Measurements from ENCODE around the gene CCNB1.
"Not testable (repeated sequence)": the region's sequence is repeated elsewhere in the genome, so short reads cannot be mapped to it uniquely, and the experiment has no call there.

The CCNB1 gene

DNA sequence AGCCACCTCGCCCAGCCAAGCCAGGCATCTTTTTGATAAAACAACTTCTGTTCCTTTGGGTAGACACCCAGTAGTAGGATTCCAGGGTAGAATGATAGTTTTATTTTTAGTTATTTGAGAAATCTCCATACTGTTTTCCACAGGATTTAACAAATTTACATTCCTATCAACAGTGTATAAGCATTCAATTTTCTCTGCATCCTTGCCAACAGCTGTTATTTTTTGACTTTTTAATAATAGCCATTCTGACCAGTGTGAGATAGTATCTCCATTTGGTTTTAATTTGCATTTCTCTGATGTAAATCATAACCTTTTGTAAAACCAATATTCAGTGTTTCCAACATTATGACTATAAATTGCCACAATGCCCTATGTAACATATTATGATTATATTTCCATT, 28.2 kb upstream of the CCNB1 start:
- no peak overlapping the region for H3K27ac ChIP-seq
- TF ChIP-seq ZFX (IDR thresholded peaks at IDR 0.05): no peak
- TF ChIP-seq, protein P1, sequence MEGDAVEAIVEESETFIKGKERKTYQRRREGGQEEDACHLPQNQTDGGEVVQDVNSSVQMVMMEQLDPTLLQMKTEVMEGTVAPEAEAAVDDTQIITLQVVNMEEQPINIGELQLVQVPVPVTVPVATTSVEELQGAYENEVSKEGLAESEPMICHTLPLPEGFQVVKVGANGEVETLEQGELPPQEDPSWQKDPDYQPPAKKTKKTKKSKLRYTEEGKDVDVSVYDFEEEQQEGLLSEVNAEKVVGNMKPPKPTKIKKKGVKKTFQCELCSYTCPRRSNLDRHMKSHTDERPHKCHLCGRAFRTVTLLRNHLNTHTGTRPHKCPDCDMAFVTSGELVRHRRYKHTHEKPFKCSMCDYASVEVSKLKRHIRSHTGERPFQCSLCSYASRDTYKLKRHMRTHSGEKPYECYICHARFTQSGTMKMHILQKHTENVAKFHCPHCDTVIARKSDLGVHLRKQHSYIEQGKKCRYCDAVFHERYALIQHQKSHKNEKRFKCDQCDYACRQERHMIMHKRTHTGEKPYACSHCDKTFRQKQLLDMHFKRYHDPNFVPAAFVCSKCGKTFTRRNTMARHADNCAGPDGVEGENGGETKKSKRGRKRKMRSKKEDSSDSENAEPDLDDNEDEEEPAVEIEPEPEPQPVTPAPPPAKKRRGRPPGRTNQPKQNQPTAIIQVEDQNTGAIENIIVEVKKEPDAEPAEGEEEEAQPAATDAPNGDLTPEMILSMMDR (conservative IDR thresholded peaks at IDR 0.05): no peak

DNA sequence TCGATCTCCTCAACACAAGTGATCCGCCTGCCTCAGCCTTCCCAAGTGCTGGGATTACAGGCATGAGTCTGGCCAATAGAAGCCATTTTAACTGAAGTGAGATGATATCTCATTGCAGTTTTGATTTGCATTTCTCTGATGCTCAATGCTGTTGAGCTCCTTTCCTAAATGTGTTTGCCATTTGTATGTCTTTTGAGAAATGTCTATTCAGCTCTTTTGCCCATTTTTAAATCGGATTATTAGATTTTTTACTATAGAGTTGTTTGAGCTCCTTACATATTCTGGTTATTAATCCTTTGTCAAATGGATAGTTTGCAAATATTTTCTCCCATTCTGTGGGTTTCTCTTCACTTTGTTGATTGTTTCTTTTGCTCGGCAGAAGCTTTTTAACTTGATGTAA, 26.7 kb upstream of the CCNB1 start:
- H3K27ac ChIP-seq: not testable (repeated sequence)

DNA sequence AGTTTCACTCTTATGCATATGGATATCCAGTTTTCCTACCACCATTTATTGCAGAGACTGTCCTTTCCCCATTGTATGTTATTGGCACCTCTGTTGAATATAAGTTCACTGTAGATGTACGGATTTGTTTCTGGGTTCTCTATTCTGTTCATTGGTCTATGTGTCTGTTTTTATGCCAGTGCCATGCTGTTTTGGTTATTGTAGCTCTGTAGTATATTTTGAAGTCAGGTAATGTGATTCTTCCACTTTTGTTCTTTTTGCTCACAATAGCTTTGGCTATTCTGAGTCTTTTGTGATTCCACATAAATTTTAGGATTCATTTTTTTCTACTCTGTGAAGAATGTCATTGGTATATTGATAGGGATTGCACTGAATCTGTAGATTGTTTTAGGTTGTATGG, 26.1 kb upstream of the CCNB1 start:
- TF ChIP-seq, protein P1 (conservative IDR thresholded peaks at IDR 0.05): no peak
- TF ChIP-seq ZFX (IDR thresholded peaks at IDR 0.05): no peak
- H3K27ac ChIP-seq: no peak overlapping the region

DNA sequence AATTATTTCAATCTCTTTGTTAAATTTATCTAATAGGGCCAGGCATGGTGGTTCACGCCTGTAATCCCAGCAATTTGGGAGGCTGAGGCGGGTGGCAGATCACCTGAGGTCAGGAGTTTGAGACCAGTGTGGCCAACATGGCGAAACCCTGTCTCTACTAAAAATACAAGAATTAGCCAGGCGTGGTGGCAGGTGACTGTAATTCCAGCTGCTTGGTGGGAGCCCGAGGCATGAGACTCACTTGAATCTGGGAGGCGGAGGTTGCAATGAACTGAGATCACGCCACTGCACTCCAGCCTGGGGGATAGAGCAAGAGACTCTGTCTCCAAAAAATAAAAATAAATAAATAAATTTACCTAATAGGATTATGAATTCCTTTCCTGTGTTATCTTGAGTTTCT, 18.4 kb upstream of the CCNB1 start:
- not testable (repeated sequence) for H3K27ac ChIP-seq

DNA sequence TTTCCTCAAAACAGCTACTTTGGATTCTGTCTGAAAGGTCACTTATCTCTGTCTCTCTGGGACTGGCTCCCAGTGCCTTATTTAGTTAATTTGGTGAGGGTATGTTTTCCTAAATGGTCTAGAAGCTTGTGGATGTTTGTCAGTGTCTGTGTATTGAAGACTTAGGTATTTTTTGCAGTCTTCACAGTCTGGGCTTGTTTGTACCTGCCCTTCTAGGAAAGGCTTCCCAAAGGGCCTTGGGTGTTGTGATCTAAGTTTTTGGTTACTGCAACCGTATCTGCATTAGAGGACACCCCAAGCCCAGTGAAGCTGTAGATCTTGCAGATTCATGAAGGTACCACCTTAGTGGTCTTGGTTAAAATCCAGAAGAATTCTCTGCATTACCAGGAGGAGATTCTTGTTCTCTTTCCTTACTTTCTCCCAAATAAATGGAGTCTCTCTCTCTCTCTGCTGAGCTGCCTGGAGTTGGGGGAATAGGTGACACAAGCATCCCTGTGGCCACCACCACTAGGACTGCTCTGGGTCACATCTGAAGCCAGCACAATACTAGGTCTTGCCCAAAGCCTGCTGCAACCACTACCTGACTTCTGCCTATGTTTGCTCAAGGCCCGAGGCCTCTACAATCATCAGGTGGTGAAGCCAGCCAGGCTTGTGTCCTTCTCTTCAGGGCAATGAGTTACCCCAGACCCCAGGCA, 17.8 kb upstream of the CCNB1 start:
- TF ChIP-seq, protein P1 (conservative IDR thresholded peaks at IDR 0.05): no peak
- TF ChIP-seq ZFX (IDR thresholded peaks at IDR 0.05): no peak
- H3K27ac ChIP-seq: no peak overlapping the region

DNA sequence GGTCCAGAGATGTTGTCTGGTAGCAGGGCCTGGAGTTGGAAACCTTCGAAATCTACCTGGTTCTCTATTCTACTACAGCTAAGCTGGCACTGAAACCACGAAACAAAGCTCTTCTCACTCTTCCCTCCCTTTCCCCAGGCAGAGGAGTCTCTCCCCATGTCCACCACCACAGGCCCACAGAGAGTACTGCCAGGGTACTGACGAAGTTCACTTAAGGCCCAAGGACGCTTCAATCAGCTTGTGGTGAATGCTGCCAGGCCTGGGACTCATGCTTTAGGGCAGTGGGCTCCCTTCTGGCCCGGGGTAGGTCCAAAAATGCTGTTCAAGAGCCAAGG, 17.3 kb upstream of the CCNB1 start:
- no peak for TF ChIP-seq ZFX (IDR thresholded peaks at IDR 0.05)
- TF ChIP-seq, protein P1 (conservative IDR thresholded peaks at IDR 0.05): no peak
- H3K27ac ChIP-seq: no peak overlapping the region

DNA sequence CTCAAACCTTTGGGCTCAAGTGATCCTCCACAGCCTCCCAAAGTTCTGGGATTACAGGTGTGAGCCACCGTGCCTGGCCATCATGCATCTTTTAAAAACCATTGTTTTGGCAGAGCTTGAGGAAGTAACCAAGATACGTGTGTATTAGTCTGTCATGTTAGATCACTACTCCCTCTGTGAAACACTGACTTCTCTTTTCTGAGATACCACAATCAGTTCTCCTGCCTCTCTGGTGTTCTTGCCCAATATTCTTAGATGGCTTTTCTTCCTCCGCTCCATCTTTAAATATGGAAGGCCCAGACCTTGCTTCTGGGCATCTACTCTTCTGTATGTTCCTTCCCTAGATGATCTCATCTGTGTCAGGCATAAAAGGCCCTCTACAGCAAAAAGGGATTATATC, 14.2 kb upstream of the CCNB1 start:
- no peak overlapping the region for H3K27ac ChIP-seq
- TF ChIP-seq ZFX (IDR thresholded peaks at IDR 0.05): no peak
- TF ChIP-seq, protein P1 (conservative IDR thresholded peaks at IDR 0.05): no peak

DNA sequence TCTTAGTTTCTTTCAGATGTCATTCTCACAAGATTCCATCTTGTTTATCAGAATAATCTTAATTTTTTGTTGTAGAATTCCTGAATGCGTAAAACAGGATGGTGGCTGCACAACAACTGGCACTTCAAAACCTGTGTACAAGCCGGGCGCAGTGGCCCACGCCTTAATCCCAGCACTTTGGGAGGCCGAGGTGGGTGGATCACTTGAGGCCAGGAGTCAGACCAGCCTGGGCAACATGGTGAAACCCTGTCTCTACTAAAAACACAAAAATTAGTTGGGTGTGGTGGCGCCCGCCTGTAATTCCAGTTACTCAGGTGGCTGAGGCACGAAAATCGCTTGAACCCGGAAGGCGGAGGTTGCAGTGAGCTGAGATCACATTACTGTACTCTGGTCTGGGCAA, 10.5 kb upstream of the CCNB1 start:
- H3K27ac ChIP-seq: no peak overlapping the region
- TF ChIP-seq, protein P1 (conservative IDR thresholded peaks at IDR 0.05): no peak
- no peak for TF ChIP-seq ZFX (IDR thresholded peaks at IDR 0.05)
